Measurements from ENCODE around the gene TBC1D1. TPM values are rescaled to one million over a fixed set of nuclear protein-coding genes. Genes with fewer than 3 reads are reported as not detected.

TBC1D1 gene
- total RNA-seq, 2 donors from 2014 or later, result 23.3 to 28.7 TPM

GRCh38 chr4:37858112-37858511, 32.8 kb upstream of the TBC1D1 start:
- Histone ChIP-seq H3K4me3 (no peak overlapping the region), H3K9me3 (no peaks in the 10 kb centered on the region), H3K36me3 (replicated peaks in 1 of 2; ENCODE audit: insufficient read depth in 1 of 2, low read depth in 2 of 2) (peaks cover 0 to 2% of the 10 kb centered on the region in 2 donors), H3K27me3 (no peaks in the 10 kb centered on the region), H3K4me1 (no peaks in the 10 kb centered on the region), H3K27ac (no peak overlapping the region)
- ATAC-seq, result no peak
- no peak for TF ChIP-seq CTCF (IDR thresholded peaks at IDR 0.05)
- TF ChIP-seq POLR2A (IDR thresholded peaks at IDR 0.05), result no peak
- 91 to 93% methylated on average over 4 of the region's 4 CpGs for WGBS, 2 donors
- no peak for DNase-seq
- intact Hi-C loops (cut with DNase I), result no loop called here

- H3K36me3 ChIP-seq (replicated peaks in 1 of 2; ENCODE audit: insufficient read depth in 1 of 2, low read depth in 2 of 2), result peaks cover 0 to 2% of the 10 kb centered on the region in 2 donors
- H3K9me3 ChIP-seq, result no peaks in the 10 kb centered on the region
- DNase-seq (no peak), ATAC-seq (no peak)
- H3K27me3 ChIP-seq, result no peaks in the 10 kb centered on the region
- no peak overlapping the region for H3K4me3 ChIP-seq
- TF ChIP-seq CTCF (IDR thresholded peaks at IDR 0.05), result no peak
- TF ChIP-seq POLR2A (IDR thresholded peaks at IDR 0.05), result no peak
- no peaks in the 10 kb centered on the region for H3K4me1 ChIP-seq
- intact Hi-C loops (cut with DNase I), result no loop called here
- no peak overlapping the region for H3K27ac ChIP-seq
These were observed 32.0 kb upstream of the TBC1D1 start for GRCh38 chr4:37858872-37859271.

- TF ChIP-seq CTCF (IDR thresholded peaks at IDR 0.05) (no peak), POLR2A (IDR thresholded peaks at IDR 0.05) (no peak)
- Histone ChIP-seq H3K27me3 (no peaks in the 10 kb centered on the region), H3K27ac (no peak overlapping the region), H3K4me1 (no peaks in the 10 kb centered on the region), H3K4me3 (no peak overlapping the region), H3K36me3 (replicated peaks in 1 of 2; ENCODE audit: insufficient read depth in 1 of 2, low read depth in 2 of 2) (peaks cover 0 to 2% of the 10 kb centered on the region in 2 donors), H3K9me3 (no peaks in the 10 kb centered on the region)
- WGBS, 2 donors, result 91 to 97% methylated on average over 1 of the region's 1 CpG
- intact Hi-C loops (cut with DNase I), result no loop called here
- ATAC-seq, result no peak
- no peak for DNase-seq
These were observed 30.6 kb upstream of the TBC1D1 start for GRCh38 chr4:37860266-37860665.

- H3K27me3 ChIP-seq, result no peaks in the 10 kb centered on the region
- DNase-seq (no peak), ATAC-seq (no peak)
- H3K4me1 ChIP-seq, result no peaks in the 10 kb centered on the region
- 93 to 94% methylated on average over 4 of the region's 4 CpGs for WGBS, 2 donors
- intact Hi-C loops (cut with DNase I), result no loop called here
- H3K36me3 ChIP-seq (replicated peaks in 1 of 2; ENCODE audit: insufficient read depth in 1 of 2, low read depth in 2 of 2), result no peaks in the 10 kb centered on the region
- TF ChIP-seq CTCF (IDR thresholded peaks at IDR 0.05) (no peak), POLR2A (IDR thresholded peaks at IDR 0.05) (no peak)
- no peaks in the 10 kb centered on the region for H3K9me3 ChIP-seq
- H3K27ac ChIP-seq, result no peak overlapping the region
- no peak overlapping the region for H3K4me3 ChIP-seq
These were observed 27.9 kb upstream of the TBC1D1 start for GRCh38 chr4:37862961-37863360.

GRCh38 chr4:37864786-37865185, 26.1 kb upstream of the TBC1D1 start:
- H3K27ac ChIP-seq, result no peak overlapping the region
- ATAC-seq (no peak), DNase-seq (peak in 1 of 4 donors; percentile 29)
- peaks cover 0 to 6% of the 10 kb centered on the region in 2 donors for H3K27me3 ChIP-seq
- no peaks in the 10 kb centered on the region for H3K4me1 ChIP-seq
- no peaks in the 10 kb centered on the region for H3K9me3 ChIP-seq
- H3K36me3 ChIP-seq (replicated peaks in 1 of 2; ENCODE audit: insufficient read depth in 1 of 2, low read depth in 2 of 2), result no peaks in the 10 kb centered on the region
- H3K4me3 ChIP-seq, result no peak overlapping the region
- TF ChIP-seq POLR2A (IDR thresholded peaks at IDR 0.05) (no peak), CTCF (IDR thresholded peaks at IDR 0.05) (no peak)
- intact Hi-C loops (cut with DNase I), result no loop called here
- 66 to 80% methylated on average over 4 of the region's 4 CpGs for WGBS, 2 donors

Measured in body of pancreas (tissue), 4 donors.